Stimulated activated CD4-positive, alpha-beta T cell treated with anti-CD3 and anti-CD28 coated beads, Interleukin-15, amount 100 ng/mL, for 1 hour (primary cell): Measurements from ENCODE around the gene SLC22A16.
"Not testable (repeated sequence)": the region's sequence is repeated elsewhere in the genome, so short reads cannot be mapped to it uniquely, and the experiment has no call there.

Source experiments
- DNase-seq, 2 donors: peaks; one replicate each; pipeline ENCODE4 v3.0.0-alpha.2; 2020; ENCODE audit warnings: low read depth in 1 of 2, low spot score in 1 of 2

The SLC22A16 gene

GRCh38 chr6:110476046-110476849 lies at the start of gene SLC22A16:
Gene SLC22A16, minus strand, starts transcription at chr6:110476613. Its CDS starts 39 bp downstream, at chr6:110476574.
- no peak for DNase-seq

- no peak for DNase-seq
These were observed 48.6 kb upstream of the SLC22A16 start for GRCh38 chr6:110525001-110525400.

- DNase-seq: no peak
These were observed 47.9 kb upstream of the SLC22A16 start for GRCh38 chr6:110524305-110524704.

- DNase-seq: no peak
These were observed 47.1 kb upstream of the SLC22A16 start for GRCh38 chr6:110523451-110524021.

GRCh38 chr6:110522427-110522826 lies 46.0 kb upstream of the SLC22A16 start:
- DNase-seq: no peak

- no peak for DNase-seq
These were observed 44.7 kb upstream of the SLC22A16 start for GRCh38 chr6:110520992-110521543.

- no peak for DNase-seq
These were observed 44.0 kb upstream of the SLC22A16 start for GRCh38 chr6:110520209-110520965.

GRCh38 chr6:110517601-110518281 lies 41.3 kb upstream of the SLC22A16 start:
- no peak for DNase-seq

- DNase-seq: no peak
These were observed 40.6 kb upstream of the SLC22A16 start for GRCh38 chr6:110517034-110517433.

- DNase-seq: no peak
These were observed 38.4 kb upstream of the SLC22A16 start for GRCh38 chr6:110514818-110515217.

- no peak for DNase-seq
These were observed 36.6 kb upstream of the SLC22A16 start for GRCh38 chr6:110512991-110513390.

GRCh38 chr6:110512549-110512948 lies 36.1 kb upstream of the SLC22A16 start:
- not testable (repeated sequence) for DNase-seq

- no peak for DNase-seq
These were observed 35.0 kb upstream of the SLC22A16 start for GRCh38 chr6:110511401-110511800.

- no peak for DNase-seq
These were observed 33.3 kb upstream of the SLC22A16 start for GRCh38 chr6:110509617-110510241.

- DNase-seq: not testable (repeated sequence)
These were observed 28.5 kb upstream of the SLC22A16 start for GRCh38 chr6:110504891-110505290.

- no peak for DNase-seq
These were observed 19.5 kb upstream of the SLC22A16 start for GRCh38 chr6:110495949-110496348.

GRCh38 chr6:110493253-110493800 lies 16.9 kb upstream of the SLC22A16 start:
- no peak for DNase-seq

- DNase-seq: no peak
These were observed 16.2 kb upstream of the SLC22A16 start for GRCh38 chr6:110492584-110492983.

- DNase-seq: no peak
These were observed 15.4 kb upstream of the SLC22A16 start for GRCh38 chr6:110491644-110492317.

- DNase-seq: no peak
These were observed 14.9 kb upstream of the SLC22A16 start for GRCh38 chr6:110491299-110491643.
